NT2/D1 (cell line): ENCODE data around the gene MYL9.
"Not testable (repeated sequence)": the region's sequence is repeated elsewhere in the genome, so short reads cannot be mapped to it uniquely, and the experiment has no call there.

Source experiments
- DNase-seq: peaks from one replicate; pipeline ENCODE4 v3.0.0-alpha.2; 2011; ENCODE audit warnings: low read depth, low spot score
- H3K27me3 ChIP-seq: 2 replicates; pipeline ENCODE4 v1.6.0; 2011; ENCODE audit warnings: mild to moderate bottlenecking; ENCODE audit not compliant: insufficient read length, insufficient read depth
- H3K36me3 ChIP-seq: 2 replicates; pipeline ENCODE4 v1.6.1; 2011; ENCODE audit warnings: mild to moderate bottlenecking, low read length, mixed read lengths; ENCODE audit not compliant: insufficient read depth, insufficient read length
- H3K4me1 ChIP-seq: 2 replicates; pipeline ENCODE4 v1.5.1; 2011; ENCODE audit not compliant: insufficient read depth, insufficient read length
- H3K4me3 ChIP-seq: 2 replicates; pipeline ENCODE4 v1.5.1; 2011; ENCODE audit warnings: low read depth; ENCODE audit not compliant: insufficient read length
- H3K9ac ChIP-seq: 2 replicates; pipeline ENCODE4 v1.6.0; 2011; ENCODE audit warnings: low read depth; ENCODE audit not compliant: insufficient read length
- H3K9me3 ChIP-seq: 2 replicates; pipeline ENCODE4 v1.5.1; 2011; ENCODE audit warnings: mild to moderate bottlenecking, low read length; ENCODE audit not compliant: insufficient read depth
- SUZ12 ChIP-seq: IDR thresholded peaks from 2 replicates; pipeline ENCODE4 v1.6.1; 2011; ENCODE audit not compliant: insufficient read length, insufficient read depth; ENCODE audit errors: extremely low read depth
- YY1 ChIP-seq: IDR thresholded peaks from 2 replicates; pipeline ENCODE4 v1.6.1; 2011; ENCODE audit not compliant: insufficient read length, insufficient read depth
- ZNF274 ChIP-seq: IDR thresholded peaks from 2 replicates; pipeline ENCODE4 v1.6.1; 2011; ENCODE audit warnings: mild to moderate bottlenecking, low read depth, low read length

The MYL9 gene

DNA sequence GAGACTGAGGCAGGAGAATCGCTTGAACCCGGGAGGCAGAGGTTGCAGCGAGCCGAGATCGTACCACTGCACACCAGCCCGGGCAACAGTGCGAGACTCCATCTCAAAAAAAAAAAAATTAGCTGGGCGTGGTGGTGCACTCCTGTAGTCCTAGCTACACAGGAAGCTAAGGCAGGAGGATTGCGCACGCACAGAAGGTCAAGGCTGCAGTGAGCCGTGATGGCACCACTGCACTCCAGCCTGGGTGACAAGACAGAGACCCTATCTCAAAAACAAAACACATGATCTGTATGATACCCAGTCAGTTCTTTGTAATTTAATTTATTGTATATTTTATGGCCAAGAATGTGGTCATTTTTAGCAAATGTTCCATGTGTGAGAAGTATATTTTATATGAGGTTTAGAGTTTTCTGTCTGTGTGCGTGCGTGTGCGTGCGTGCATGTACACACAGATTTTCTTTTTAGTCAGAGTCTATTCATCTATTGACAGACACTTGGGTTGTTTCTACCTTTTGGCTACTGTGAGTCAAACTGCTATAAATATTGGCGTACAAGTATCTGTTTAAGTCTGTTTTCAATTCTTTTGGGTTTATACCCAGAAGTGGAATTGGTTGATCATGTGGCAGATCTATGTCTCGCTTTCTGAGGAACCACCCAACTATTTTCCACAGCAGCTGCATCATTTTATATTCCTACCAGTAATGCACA is 22.2 kb upstream of the MYL9 start:
- no peak for TF ChIP-seq ZNF274
- no peak for TF ChIP-seq SUZ12
- no peak for TF ChIP-seq YY1
- peaks cover 74% of the 10 kb centered on the region for H3K36me3 ChIP-seq
- no peak overlapping the region for H3K9ac ChIP-seq
- H3K4me1 ChIP-seq = peaks cover 2% of the 10 kb centered on the region
- H3K9me3 ChIP-seq = no peaks in the 10 kb centered on the region
- no peaks in the 10 kb centered on the region for H3K27me3 ChIP-seq
- DNase-seq = no peak
- H3K4me3 ChIP-seq = no peak overlapping the region

GRCh38 chr20:36519944-36520343 is 21.4 kb upstream of the MYL9 start:
- H3K4me1 ChIP-seq = peaks cover 2% of the 10 kb centered on the region
- no peak overlapping the region for H3K4me3 ChIP-seq
- H3K27me3 ChIP-seq = no peaks in the 10 kb centered on the region
- no peaks in the 10 kb centered on the region for H3K9me3 ChIP-seq
- peaks cover 69% of the 10 kb centered on the region for H3K36me3 ChIP-seq
- no peak for DNase-seq
- no peak overlapping the region for H3K9ac ChIP-seq
- no peak for TF ChIP-seq ZNF274
- TF ChIP-seq SUZ12 = no peak
- TF ChIP-seq YY1 = no peak

DNA sequence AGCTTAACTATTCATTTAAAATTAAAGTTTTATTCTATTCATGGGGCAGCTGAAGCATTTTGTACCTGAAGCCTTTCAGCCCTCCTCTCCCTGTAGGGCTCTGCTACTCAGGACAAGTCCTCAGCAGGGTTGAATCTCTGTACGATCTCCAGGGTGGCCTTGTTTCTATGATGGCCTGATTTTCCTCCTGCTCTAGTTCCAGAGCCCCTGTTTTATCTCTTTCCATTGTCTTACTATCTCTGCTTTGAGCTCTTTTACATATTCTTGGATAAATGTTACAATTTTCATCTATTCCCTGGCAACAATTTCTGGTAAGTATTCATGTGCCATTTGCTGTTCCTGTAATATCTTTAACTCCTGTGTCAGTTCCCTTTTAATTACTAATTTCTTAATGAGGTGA is 19.8 kb upstream of the MYL9 start:
- Histone ChIP-seq H3K9ac (no peak overlapping the region), H3K4me1 (peaks cover 6% of the 10 kb centered on the region), H3K27me3 (no peaks in the 10 kb centered on the region), H3K36me3 (peaks cover 73% of the 10 kb centered on the region), H3K9me3 (no peaks in the 10 kb centered on the region), H3K4me3 (no peak overlapping the region)
- DNase-seq = no peak
- no peak for TF ChIP-seq ZNF274
- TF ChIP-seq SUZ12 = no peak
- TF ChIP-seq YY1 = no peak

DNA sequence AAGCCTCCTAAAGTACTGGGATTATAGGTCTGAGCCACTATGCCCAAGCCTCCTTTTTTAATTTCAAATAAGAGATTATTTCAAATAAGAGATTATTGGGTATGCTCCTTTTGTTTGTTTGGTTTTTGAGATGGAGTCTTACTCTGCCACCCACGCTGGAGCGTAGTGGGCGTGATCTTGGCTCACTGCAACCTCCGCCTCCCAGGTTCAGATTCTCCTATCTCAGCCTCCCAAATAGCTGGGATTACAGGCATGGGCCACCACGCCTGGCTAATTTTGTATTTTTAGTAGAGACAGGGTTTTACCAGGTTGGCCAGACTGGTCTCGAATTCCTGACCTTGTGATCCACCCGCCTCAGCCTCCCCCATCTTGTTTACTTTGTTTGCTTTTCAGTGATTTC is 18.9 kb upstream of the MYL9 start:
- not testable (repeated sequence) for H3K4me3 ChIP-seq, DNase-seq, H3K9ac ChIP-seq, H3K9me3 ChIP-seq, H3K27me3 ChIP-seq, H3K4me1 ChIP-seq
- H3K36me3 ChIP-seq = peaks cover 81% of the 10 kb centered on the region

DNA sequence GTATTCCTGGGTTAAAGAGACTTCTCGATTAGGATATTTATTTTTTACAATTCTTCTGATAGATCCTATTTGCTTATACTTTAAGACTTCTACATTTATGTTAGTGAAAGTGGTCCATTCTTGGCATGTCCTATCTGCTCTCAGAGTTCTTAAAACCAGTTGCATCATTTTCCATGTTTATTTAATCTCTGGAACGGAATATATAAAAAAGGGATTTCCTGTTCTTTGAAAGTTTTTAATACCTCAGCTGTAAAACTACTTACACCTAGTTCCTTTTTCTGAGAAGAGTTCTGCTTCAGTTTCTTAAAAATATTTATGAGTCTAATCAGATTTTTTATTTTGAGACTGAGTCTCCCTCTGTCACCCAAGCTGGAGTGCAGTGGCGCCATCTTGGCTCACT is 18.0 kb upstream of the MYL9 start:
- Histone ChIP-seq H3K9me3 (no peaks in the 10 kb centered on the region), H3K4me3 (no peak overlapping the region), H3K9ac (no peak overlapping the region), H3K36me3 (peaks cover 84% of the 10 kb centered on the region), H3K4me1 (peaks cover 8% of the 10 kb centered on the region), H3K27me3 (no peaks in the 10 kb centered on the region)
- no peak for DNase-seq
- no peak for TF ChIP-seq ZNF274
- TF ChIP-seq YY1 = no peak
- no peak for TF ChIP-seq SUZ12

DNA sequence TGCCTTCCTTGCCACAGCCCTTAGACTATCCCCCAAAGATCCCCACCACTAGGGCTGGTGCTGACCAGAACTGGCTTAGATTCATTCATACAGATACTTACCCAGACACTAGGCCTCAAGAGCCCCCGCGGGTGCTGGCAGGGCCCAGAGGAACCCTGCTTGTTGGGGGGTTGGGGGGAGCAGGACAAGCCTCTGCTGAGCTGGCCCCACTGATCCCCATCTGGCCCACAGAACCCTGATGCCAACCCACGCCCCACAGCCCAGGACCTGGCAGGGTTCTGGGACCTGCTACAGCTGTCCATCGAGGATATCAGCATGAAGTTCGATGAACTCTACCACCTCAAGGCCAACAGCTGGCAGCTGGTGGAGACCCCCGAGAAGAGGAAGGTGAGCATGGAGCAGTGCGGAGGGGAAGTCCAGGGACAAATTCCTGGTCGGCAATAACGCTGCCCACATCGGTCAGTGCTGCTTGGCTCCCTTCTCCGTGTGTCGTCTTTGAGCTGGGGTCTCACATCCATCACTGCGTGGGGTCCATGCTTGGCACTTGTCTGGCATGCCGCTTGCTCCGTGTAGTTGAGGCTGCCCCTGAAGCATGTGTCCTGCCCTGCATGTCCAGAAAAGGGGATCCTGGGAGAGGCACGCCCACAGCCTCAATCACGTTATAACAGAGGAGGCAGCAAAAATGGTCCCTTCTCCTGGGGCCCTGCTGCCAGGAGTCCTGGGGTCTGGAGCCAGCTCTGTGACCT is 15.5 kb upstream of the MYL9 start:
- TF ChIP-seq YY1 (no peak), SUZ12 (no peak), ZNF274 (no peak)
- Histone ChIP-seq H3K36me3 (peaks cover 72% of the 10 kb centered on the region), H3K9me3 (no peaks in the 10 kb centered on the region), H3K4me3 (no peak overlapping the region), H3K4me1 (peaks cover 8% of the 10 kb centered on the region), H3K27me3 (no peaks in the 10 kb centered on the region), H3K9ac (no peak overlapping the region)
- no peak for DNase-seq

- Histone ChIP-seq H3K9ac (no peak overlapping the region), H3K4me3 (no peak overlapping the region), H3K36me3 (peaks cover 67% of the 10 kb centered on the region), H3K27me3 (no peaks in the 10 kb centered on the region), H3K4me1 (peaks cover 8% of the 10 kb centered on the region), H3K9me3 (no peaks in the 10 kb centered on the region)
- no peak for DNase-seq
- TF ChIP-seq ZNF274 = no peak
- no peak for TF ChIP-seq SUZ12
- no peak for TF ChIP-seq YY1
Observed at GRCh38 chr20:36526521-36527011, 14.8 kb upstream of the MYL9 start.
